HG02885 (cell line): ENCODE measurements around the gene NIPBL.
"Not testable (repeated sequence)": the region's sequence is repeated elsewhere in the genome, so short reads cannot be mapped to it uniquely, and the experiment has no call there.

Experiments
- ATAC-seq: cut with Tn5 transposase; IDR thresholded peaks from one replicate; pipeline ENCODE4 v1.9.1; 2021; ENCODE audit warnings: mild to moderate bottlenecking; ENCODE audit not compliant: unreplicated experiment, poor library complexity

NIPBL gene

GRCh38 chr5:36901077-36901476 lies 24.5 kb downstream of the NIPBL start:
- ATAC-seq: not testable (repeated sequence)

DNA sequence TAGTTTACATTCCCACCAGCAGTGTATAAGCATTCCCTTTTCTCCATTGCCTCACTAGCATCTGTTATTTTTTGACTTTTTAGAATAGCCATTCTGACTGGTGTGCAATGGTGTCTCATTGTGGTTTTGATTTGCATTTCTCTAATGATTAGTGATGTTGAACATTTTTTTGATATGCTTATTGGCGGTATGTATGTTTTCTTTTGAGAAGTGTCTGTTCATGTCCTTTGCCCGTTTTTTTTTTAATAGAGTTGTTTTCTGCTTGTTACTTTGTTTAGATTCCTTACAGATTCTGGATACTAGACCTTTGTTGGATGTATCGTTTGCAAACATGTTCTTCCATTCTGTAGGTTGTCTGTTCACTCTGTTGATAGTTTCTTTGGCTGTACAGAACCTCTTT lies 25.3 kb downstream of the NIPBL start:
- ATAC-seq: no peak

GRCh38 chr5:36902353-36902752 lies 25.8 kb downstream of the NIPBL start:
- no peak for ATAC-seq

GRCh38 chr5:36904677-36905076 lies 28.1 kb downstream of the NIPBL start:
- no peak for ATAC-seq

DNA sequence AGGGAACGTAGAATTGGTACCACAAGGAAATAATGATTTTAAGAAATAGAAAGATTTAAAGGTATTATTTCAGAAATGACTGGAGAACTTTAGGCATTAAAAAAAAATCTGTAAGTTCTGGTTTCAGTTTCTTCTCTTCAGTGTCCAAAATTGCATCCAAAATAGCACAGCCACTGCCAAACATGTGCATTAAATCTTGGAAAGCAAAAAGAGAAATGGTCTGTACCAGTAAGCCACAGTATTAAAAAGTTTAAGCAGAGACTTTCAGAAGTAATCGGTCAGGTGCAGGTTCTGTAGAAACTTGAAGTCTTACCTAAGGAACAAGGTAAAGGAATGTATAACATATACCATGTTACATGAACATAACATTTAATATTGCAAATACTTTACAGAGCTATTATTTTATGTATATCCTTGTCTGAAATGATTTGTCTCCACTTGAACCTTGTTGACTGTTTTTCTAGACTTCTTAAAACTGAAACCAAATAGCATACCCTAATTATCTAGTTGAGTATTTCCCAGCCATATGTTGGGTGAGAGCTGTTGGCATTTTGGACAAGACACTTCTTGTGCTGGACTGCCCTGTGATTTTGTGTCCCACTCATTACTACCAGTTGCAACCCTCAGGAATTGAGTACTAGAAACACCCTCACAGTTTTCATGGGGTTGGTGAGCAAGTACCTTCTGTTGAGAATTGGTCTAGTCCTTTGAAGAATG lies 32.1 kb downstream of the NIPBL start:
- peak; percentile 50 for ATAC-seq

DNA sequence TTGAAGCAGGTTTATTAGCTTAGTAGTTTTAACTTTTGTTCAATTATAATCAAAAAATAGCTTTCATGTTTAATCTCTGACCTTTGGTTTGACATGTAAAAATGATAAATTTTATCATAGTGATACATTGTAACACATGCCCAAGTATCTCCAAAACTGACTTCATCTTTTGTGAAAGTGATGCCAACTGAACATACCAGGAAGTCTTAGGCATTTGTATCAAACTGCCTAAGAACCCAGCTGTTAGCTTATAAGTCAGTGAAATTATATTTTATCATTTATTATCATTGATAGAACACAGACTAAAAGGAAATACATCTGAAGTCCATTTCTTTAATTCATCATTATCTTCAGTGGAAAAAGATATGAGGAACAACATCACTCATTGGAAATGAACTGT lies 39.1 kb downstream of the NIPBL start:
- no peak for ATAC-seq

DNA sequence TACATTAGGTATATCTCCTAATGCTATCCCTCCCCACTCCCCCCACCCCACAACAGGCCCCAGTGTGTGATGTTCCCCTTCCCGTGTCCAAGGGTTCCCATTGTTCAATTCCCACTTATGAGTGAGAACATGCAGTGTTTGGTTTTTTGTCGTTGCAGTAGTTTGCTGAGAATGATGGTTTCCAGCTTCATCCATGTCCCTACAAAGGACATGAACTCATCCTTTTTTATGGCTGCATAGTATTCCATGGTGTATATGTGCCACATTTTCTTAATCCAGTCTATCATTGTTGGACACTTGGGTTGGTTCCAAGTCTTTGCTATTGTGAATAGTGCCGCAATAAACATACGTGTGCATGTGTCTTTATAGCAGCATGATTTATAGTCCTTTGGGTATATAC lies 40.0 kb downstream of the NIPBL start:
- not testable (repeated sequence) for ATAC-seq

DNA sequence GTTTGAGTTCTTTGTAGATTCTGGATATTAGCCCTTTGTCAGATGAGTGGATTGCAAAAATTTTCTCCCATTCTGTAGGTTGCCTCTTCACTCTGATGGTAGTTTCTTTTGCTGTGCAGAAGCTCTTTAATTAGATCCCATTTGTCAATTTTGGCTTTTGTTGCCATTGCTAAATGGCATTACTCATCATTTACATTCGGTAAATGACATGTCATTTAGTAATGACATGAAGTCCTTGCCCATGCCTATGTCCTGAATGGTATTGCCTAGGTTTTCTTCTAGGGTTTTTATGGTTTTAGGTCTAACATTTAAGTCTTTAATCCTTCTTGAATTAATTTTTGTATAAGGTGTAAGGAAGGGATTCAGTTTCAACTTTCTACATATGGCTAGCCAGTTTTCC lies 40.8 kb downstream of the NIPBL start:
- not testable (repeated sequence) for ATAC-seq

- no peak for ATAC-seq
These were observed 42.7 kb downstream of the NIPBL start for GRCh38 chr5:36919238-36919637.

GRCh38 chr5:36919650-36920049 lies 43.1 kb downstream of the NIPBL start:
- ATAC-seq: no peak

GRCh38 chr5:36928947-36929346 lies 52.4 kb downstream of the NIPBL start:
- no peak for ATAC-seq

GRCh38 chr5:36929438-36929837 lies 52.9 kb downstream of the NIPBL start:
- no peak for ATAC-seq

- ATAC-seq: no peak
These were observed 55.5 kb downstream of the NIPBL start for GRCh38 chr5:36932056-36932455.

DNA sequence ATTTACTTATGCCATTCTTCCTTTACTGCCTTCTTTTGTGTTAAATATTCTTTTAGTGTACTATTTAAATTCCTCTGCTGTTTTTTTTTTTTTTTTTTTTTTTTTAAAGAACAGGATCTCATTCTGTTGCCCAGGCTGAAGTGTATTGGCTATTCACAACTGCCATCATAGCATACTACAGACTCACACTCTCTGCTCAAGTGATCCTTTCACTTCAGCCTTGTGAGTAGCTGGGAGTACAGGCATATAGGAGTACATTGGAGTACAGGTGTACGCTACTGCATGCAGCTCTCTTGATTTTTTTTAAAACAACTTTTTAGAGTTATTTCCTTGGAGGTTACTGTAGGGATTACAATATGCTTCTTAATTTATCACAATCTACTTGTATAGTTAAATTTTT lies 56.1 kb downstream of the NIPBL start:
- no peak for ATAC-seq

- no peak for ATAC-seq
These were observed 58.3 kb downstream of the NIPBL start for GRCh38 chr5:36934740-36935356.

GRCh38 chr5:36935805-36936204 lies 59.2 kb downstream of the NIPBL start:
- ATAC-seq: no peak

DNA sequence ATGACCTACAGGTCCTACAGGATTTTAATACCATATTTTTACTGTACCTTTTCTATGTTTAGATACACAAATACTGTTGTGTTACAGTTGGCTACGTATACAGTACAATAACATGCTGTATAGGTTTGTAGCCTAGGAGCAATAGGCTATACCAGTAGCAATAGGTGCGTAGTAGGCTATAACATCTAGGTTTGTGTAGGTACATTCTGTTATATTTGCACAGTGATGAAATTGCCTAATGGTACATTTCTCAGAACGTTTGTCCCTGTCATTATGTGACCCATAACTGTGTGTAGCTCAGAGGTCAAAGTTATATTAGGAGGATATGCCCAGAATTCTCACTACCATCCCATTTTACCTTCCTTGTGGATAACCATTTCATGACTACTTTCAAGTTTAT lies 59.7 kb downstream of the NIPBL start:
- ATAC-seq: no peak

GRCh38 chr5:36938129-36938528 lies 61.6 kb downstream of the NIPBL start:
- no peak for ATAC-seq

GRCh38 chr5:36939969-36940858 lies 63.6 kb downstream of the NIPBL start:
- no peak for ATAC-seq

DNA sequence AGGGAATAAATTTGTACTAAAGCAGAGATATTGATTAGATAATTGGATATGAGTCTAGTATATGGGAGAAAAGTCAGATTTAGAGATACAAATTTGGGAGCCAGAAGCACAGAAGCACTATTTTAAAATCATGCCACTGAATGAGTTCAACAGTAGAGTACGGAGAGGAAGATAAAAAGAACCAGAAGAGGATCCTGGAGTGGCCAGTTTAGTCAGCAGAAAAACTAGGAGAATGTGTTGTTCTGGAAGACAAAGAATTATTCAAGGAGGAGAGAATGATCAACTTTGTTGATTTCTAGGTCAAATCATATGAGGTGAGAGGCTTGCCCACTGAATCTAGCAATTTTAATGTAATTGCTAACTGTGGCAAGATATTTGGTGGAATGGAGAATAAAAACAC lies 67.0 kb downstream of the NIPBL start:
- ATAC-seq: no peak

GRCh38 chr5:36944024-36944423 lies 67.5 kb downstream of the NIPBL start:
- ATAC-seq: no peak
